Fibroblast of lung (primary cell): ENCODE data around the gene PTPRN. TPM values are rescaled to one million over a fixed set of nuclear protein-coding genes. Genes with fewer than 3 reads are reported as not detected.
A peak's percentile ranks its signal among the peaks of the same experiment; 100 is the strongest.

Experiments used
- DNase-seq, 2 donors: peaks; one replicate each; pipeline versions ENCODE4 v3.0.0 to v3.0.0-alpha.2; 2010; ENCODE audit warnings: low read depth in 2 of 2
- H2AFZ ChIP-seq: 2 replicates; pipeline ENCODE4 v1.5.1; 2012; ENCODE audit warnings: low read length, control low read depth, inconsistent platforms
- H3K27ac ChIP-seq: 2 replicates; pipeline ENCODE4 v1.5.1; 2011; ENCODE audit warnings: low read length, control low read depth; ENCODE audit not compliant: insufficient read depth
- H3K27me3 ChIP-seq: 2 replicates; pipeline ENCODE4 v1.5.1; 2011; ENCODE audit warnings: mild to moderate bottlenecking, low read length; ENCODE audit not compliant: control insufficient read depth, insufficient read depth
- H3K36me3 ChIP-seq: 2 replicates; pipeline ENCODE4 v1.5.1; 2011; ENCODE audit warnings: low read length; ENCODE audit not compliant: control insufficient read depth, insufficient read depth
- H3K4me1 ChIP-seq: 2 replicates; pipeline ENCODE4 v1.5.1; 2011; ENCODE audit warnings: low read length; ENCODE audit not compliant: control insufficient read depth, insufficient read depth; ENCODE audit errors: extremely low read depth
- H3K4me2 ChIP-seq: 2 replicates; pipeline ENCODE4 v1.5.1; 2011; ENCODE audit warnings: low read length, control low read depth; ENCODE audit not compliant: insufficient read depth; ENCODE audit errors: extremely low read depth
- H3K4me3 ChIP-seq, 4 experiments: fragments of 200-600 bp in 1 of 4; sonication (generic) in 1 of 4; replicated peaks in 1 of 4; 2 replicates each; pipeline ENCODE4 v1.5.1; 2011 to 2016; ENCODE audit warnings: low read length in 4 of 4, low read depth in 3 of 4, mild to moderate bottlenecking in 3 of 4, control low read depth in 2 of 4, inconsistent platforms in 1 of 4, mixed read lengths in 1 of 4; ENCODE audit not compliant: insufficient read depth in 1 of 4; ENCODE audit errors: control extremely low read depth in 1 of 4
- H3K79me2 ChIP-seq: 2 replicates; pipeline ENCODE4 v1.5.1; 2012; ENCODE audit warnings: mild to moderate bottlenecking, low read length, inconsistent platforms; ENCODE audit not compliant: control insufficient read depth, insufficient read depth
- H3K9ac ChIP-seq: 2 replicates; pipeline ENCODE4 v1.5.1; 2011; ENCODE audit warnings: mild to moderate bottlenecking, low read length, control low read depth; ENCODE audit not compliant: insufficient read depth
- H3K9me3 ChIP-seq: 2 replicates; pipeline ENCODE4 v1.5.1; 2012; ENCODE audit warnings: low read depth, low read length; ENCODE audit not compliant: control insufficient read depth, insufficient read depth
- H4K20me1 ChIP-seq: 2 replicates; pipeline ENCODE4 v1.5.1; 2011; ENCODE audit warnings: low read length; ENCODE audit not compliant: control insufficient read depth, insufficient read depth; ENCODE audit errors: extremely low read depth
- EZH2 ChIP-seq: IDR thresholded peaks from 2 replicates; pipeline ENCODE4 v1.5.1; 2012; ENCODE audit warnings: low read length, control low read depth, mild to moderate bottlenecking; ENCODE audit errors: missing control alignments
- polyA plus RNA-seq, 2 donors: library from polyadenylated mRNA; depleted of rRNA in 1 of 2; stranded (reverse) in 1 of 2; unstranded in 1 of 2; fragments of >200 nt; gene quantifications; 2 replicates each; pipeline ENCODE4 v1.2.1, GENCODE V29; 2011 to 2012; ENCODE audit warnings: missing spikeins in 1 of 2
- total RNA-seq: library from RNA; depleted of rRNA; stranded (reverse); fragments of >200 nt; gene quantifications from 2 replicates; pipeline ENCODE4 v1.2.1, GENCODE V29; 2014
- TF ChIP-seq, protein P1 (sequence below), 2 donors: IDR thresholded peaks in 1 of 2; conservative IDR thresholded peaks in 1 of 2; 1 replicate in 1 of 2; 2 replicates in 1 of 2; pipeline ENCODE4 v1.5.1; 2011 to 2012; ENCODE audit warnings: low read length in 2 of 2, control low read depth in 1 of 2, inconsistent platforms in 1 of 2, low read depth in 1 of 2, mild to moderate bottlenecking in 1 of 2

The PTPRN gene
- total and polyA plus RNA-seq, 2 donors (not counting 1 experiment from before 2014, with no cell fraction given), result 0.28 to 3.5 TPM

GRCh38 chr2:219252900-219253752, 56.1 kb downstream of the PTPRN start, which contains the start of gene TUBA4B:
TSS of gene TUBA4B (plus strand) at chr2:219253243. CDS start at chr2:219253408, 165 bp downstream.
- peak within 1 kb of the TSS; percentile 39 to 66 (median 52) for H3K4me3 ChIP-seq
- H3K79me2 ChIP-seq, result no peaks in the 10 kb centered on the region
- DNase-seq, result peak in 1 of 2 donors; percentile 50
- no peaks in the 10 kb centered on the region for H4K20me1 ChIP-seq
- H2AFZ ChIP-seq, result peak within 1 kb of the TSS; percentile 67
- peaks cover 23% of the 10 kb centered on the region for H3K4me1 ChIP-seq
- H3K9ac ChIP-seq, result peak within 1 kb of the TSS; percentile 40
- peak within 1 kb of the TSS; percentile 98 for H3K4me2 ChIP-seq
- H3K27me3 ChIP-seq, result peaks cover 12% of the 10 kb centered on the region
- H3K36me3 ChIP-seq, result peaks cover 8% of the 10 kb centered on the region
- H3K27ac ChIP-seq, result peak within 1 kb of the TSS; percentile 10
- TF ChIP-seq, protein P1, sequence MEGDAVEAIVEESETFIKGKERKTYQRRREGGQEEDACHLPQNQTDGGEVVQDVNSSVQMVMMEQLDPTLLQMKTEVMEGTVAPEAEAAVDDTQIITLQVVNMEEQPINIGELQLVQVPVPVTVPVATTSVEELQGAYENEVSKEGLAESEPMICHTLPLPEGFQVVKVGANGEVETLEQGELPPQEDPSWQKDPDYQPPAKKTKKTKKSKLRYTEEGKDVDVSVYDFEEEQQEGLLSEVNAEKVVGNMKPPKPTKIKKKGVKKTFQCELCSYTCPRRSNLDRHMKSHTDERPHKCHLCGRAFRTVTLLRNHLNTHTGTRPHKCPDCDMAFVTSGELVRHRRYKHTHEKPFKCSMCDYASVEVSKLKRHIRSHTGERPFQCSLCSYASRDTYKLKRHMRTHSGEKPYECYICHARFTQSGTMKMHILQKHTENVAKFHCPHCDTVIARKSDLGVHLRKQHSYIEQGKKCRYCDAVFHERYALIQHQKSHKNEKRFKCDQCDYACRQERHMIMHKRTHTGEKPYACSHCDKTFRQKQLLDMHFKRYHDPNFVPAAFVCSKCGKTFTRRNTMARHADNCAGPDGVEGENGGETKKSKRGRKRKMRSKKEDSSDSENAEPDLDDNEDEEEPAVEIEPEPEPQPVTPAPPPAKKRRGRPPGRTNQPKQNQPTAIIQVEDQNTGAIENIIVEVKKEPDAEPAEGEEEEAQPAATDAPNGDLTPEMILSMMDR (conservative IDR thresholded peaks at IDR 0.05 in 1 of 2, IDR thresholded peaks at IDR 0.05 in 1 of 2; ENCODE audit: low read depth in 1 of 2, low read length in 2 of 2), result no peak
- no peak for TF ChIP-seq EZH2
- no peaks in the 10 kb centered on the region for H3K9me3 ChIP-seq

DNA sequence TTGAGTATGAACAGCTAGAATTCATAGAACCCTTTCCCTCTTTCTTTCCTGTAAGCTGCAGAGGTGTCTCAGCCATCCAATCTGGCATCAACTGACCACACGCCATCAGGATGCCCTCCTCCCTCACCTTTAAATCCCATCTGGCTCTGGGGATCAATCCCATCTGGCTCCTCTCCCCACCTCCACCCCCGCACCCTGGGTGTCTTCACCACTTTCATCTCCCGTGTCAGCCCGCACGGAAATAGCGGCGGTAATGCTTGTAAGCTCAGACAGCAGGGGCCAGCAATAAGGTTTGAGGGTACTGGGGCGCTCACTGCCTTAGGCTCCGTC, 56.7 kb downstream of the PTPRN start:
- peaks cover 9% of the 10 kb centered on the region for H3K36me3 ChIP-seq
- H3K27ac ChIP-seq, result no peak overlapping the region
- peaks cover 12% of the 10 kb centered on the region for H3K27me3 ChIP-seq
- H4K20me1 ChIP-seq, result no peaks in the 10 kb centered on the region
- H3K4me3 ChIP-seq, result peak overlapping the region; percentile 7 to 66 (median 42)
- H2AFZ ChIP-seq, result no peak overlapping the region
- no peak for DNase-seq
- no peaks in the 10 kb centered on the region for H3K9me3 ChIP-seq
- peaks cover under 1% of the 10 kb centered on the region for H3K79me2 ChIP-seq
- no peak overlapping the region for H3K9ac ChIP-seq
- peak overlapping the region; percentile 98 for H3K4me2 ChIP-seq
- TF ChIP-seq, protein P1 (conservative IDR thresholded peaks at IDR 0.05 in 1 of 2, IDR thresholded peaks at IDR 0.05 in 1 of 2; ENCODE audit: low read depth in 1 of 2, low read length in 2 of 2), result no peak
- TF ChIP-seq EZH2, result peak; percentile 54
- peaks cover 23% of the 10 kb centered on the region for H3K4me1 ChIP-seq

- TF ChIP-seq, protein P1 (conservative IDR thresholded peaks at IDR 0.05 in 1 of 2, IDR thresholded peaks at IDR 0.05 in 1 of 2; ENCODE audit: low read depth in 1 of 2, low read length in 2 of 2), result no peak
- TF ChIP-seq EZH2, result no peak
- Histone ChIP-seq H3K9ac (no peak overlapping the region), H3K27ac (no peak overlapping the region), H2AFZ (no peak overlapping the region), H4K20me1 (no peaks in the 10 kb centered on the region), H3K4me3 (no peak overlapping the region), H3K27me3 (peaks cover 12% of the 10 kb centered on the region), H3K79me2 (peaks cover 2% of the 10 kb centered on the region), H3K9me3 (no peaks in the 10 kb centered on the region), H3K4me2 (no peak overlapping the region), H3K36me3 (peaks cover 12% of the 10 kb centered on the region), H3K4me1 (peaks cover 23% of the 10 kb centered on the region)
- no peak for DNase-seq
Measured at GRCh38 chr2:219252084-219252483, 57.1 kb downstream of the PTPRN start.
